ENCODE measurements around the gene FGF3. TPM values are rescaled to one million over a fixed set of nuclear protein-coding genes. Genes with fewer than 3 reads are reported as not detected.

The FGF3 gene
- polyA plus RNA-seq, 1 of the 3 experiments (the other 2 are of a cell fraction), result not detected

GRCh38 chr11:69854713-69855112 is 35.5 kb upstream of the FGF3 start:
- CTCF ChIA-PET, result no interaction called here
- H3F3A ChIP-seq (replicated peaks; ENCODE audit: insufficient read depth), result no peaks in the 10 kb centered on the region

GRCh38 chr11:69852056-69852455 is 32.8 kb upstream of the FGF3 start:
- ChIA-PET POLR2A (no interaction called here), CTCF (no interaction called here)
- H3K9me2 ChIP-seq, result no peaks in the 10 kb centered on the region
- H3K27me3 ChIP-seq (ENCODE audit: insufficient read depth), result no peaks in the 10 kb centered on the region; the same call in 1 of the 2 replicates
- no peak overlapping the region for H3K27ac ChIP-seq (ENCODE audit: low read depth in 2 of 2, low read length in 1 of 2)
- H3K4me2 ChIP-seq, result no peak overlapping the region
- H3K9me3 ChIP-seq, result no peaks in the 10 kb centered on the region; the same call in 1 of the 2 replicates
- no peaks in the 10 kb centered on the region for H4K20me1 ChIP-seq (ENCODE audit: insufficient read depth)
- H3F3A ChIP-seq (replicated peaks; ENCODE audit: insufficient read depth), result no peaks in the 10 kb centered on the region
- no peak overlapping the region for H3K4me3 ChIP-seq (ENCODE audit: low read depth in 2 of 2, low read length in 1 of 2)
- no peaks in the 10 kb centered on the region for H3K79me2 ChIP-seq (ENCODE audit: insufficient read depth)
- no peak overlapping the region for H3K9ac ChIP-seq
- H3K4me1 ChIP-seq (ENCODE audit: control insufficient read depth in 1 of 2, insufficient read depth in 2 of 2, low read depth in 1 of 2, low read length in 1 of 2), result no peaks in the 10 kb centered on the region
- no peak overlapping the region for H2AFZ ChIP-seq (ENCODE audit: low read depth)
- no peak for DNase-seq
- 0% methylated on average over 2 of the region's 2 CpGs for WGBS (ENCODE audit: low lambda C conversion rate)
- no peaks in the 10 kb centered on the region for H3K36me3 ChIP-seq (replicated peaks in 1 of 2; ENCODE audit: control insufficient read depth in 1 of 2, insufficient read depth in 2 of 2, low read length in 1 of 2)
- TF ChIP-seq FOXJ3 (CRISPR knock-in tag; IDR thresholded peaks at IDR 0.05) (no peak), GATA2 (CRISPR knock-in tag; IDR thresholded peaks at IDR 0.05) (no peak), FOSL2 (IDR thresholded peaks at IDR 0.05; ENCODE audit: borderline replicate concordance, low read depth) (no peak), REST (IDR thresholded peaks at IDR 0.05; ENCODE audit: low read depth, low read length) (no peak), PBX3 (IDR thresholded peaks at IDR 0.05) (no peak), EZH2phosphoT487 (IDR thresholded peaks at IDR 0.05; ENCODE audit: borderline replicate concordance, low read depth) (no peak), TEAD4 (IDR thresholded peaks at IDR 0.05; ENCODE audit: borderline replicate concordance, insufficient read depth) (no peak), POLR2AphosphoS5 (IDR thresholded peaks at IDR 0.05; ENCODE audit: low read depth, low read length) (no peak), USF1 (IDR thresholded peaks at IDR 0.05; ENCODE audit: borderline replicate concordance, low read depth) (no peak), RXRA (IDR thresholded peaks at IDR 0.05; ENCODE audit: borderline replicate concordance, low read depth) (no peak), EP300 (IDR thresholded peaks at IDR 0.05; ENCODE audit: borderline replicate concordance in 1 of 2, low read depth in 1 of 2, low read length in 1 of 2) (no peak), JUND (IDR thresholded peaks at IDR 0.05) (no peak), SIN3A (IDR thresholded peaks at IDR 0.05; ENCODE audit: borderline replicate concordance, low read depth, low read length) (no peak), CTCF (IDR thresholded peaks at IDR 0.05) (no peak), MAX (IDR thresholded peaks at IDR 0.05; ENCODE audit: low read depth) (no peak), SMC3 (IDR thresholded peaks at IDR 0.05; ENCODE audit: low read depth, low read length) (no peak)

More at GRCh38 chr11:69854713-69855112, 35.5 kb upstream of the FGF3 start:
- Histone ChIP-seq H3K9me2 (no peaks in the 10 kb centered on the region), H4K20me1 (ENCODE audit: insufficient read depth) (no peaks in the 10 kb centered on the region), H3K9me3 (no peaks in the 10 kb centered on the region; the same call in 1 of the 2 replicates), H3K9ac (no peak overlapping the region), H3K27me3 (ENCODE audit: insufficient read depth) (peaks cover 6% of the 10 kb centered on the region; the same call in 1 of the 2 replicates), H3K4me3 (ENCODE audit: low read depth in 2 of 2, low read length in 1 of 2) (no peak overlapping the region), H3K79me2 (ENCODE audit: insufficient read depth) (no peaks in the 10 kb centered on the region), H3K4me1 (ENCODE audit: control insufficient read depth in 1 of 2, insufficient read depth in 2 of 2, low read depth in 1 of 2, low read length in 1 of 2) (no peaks in the 10 kb centered on the region), H3K36me3 (replicated peaks in 1 of 2; ENCODE audit: control insufficient read depth in 1 of 2, insufficient read depth in 2 of 2, low read length in 1 of 2) (no peaks in the 10 kb centered on the region), H3K27ac (ENCODE audit: low read depth in 2 of 2, low read length in 1 of 2) (no peak overlapping the region), H2AFZ (ENCODE audit: low read depth) (no peak overlapping the region), H3K4me2 (no peak overlapping the region)
- 2% methylated on average over 2 of the region's 2 CpGs for WGBS (ENCODE audit: low lambda C conversion rate)
- TF ChIP-seq PBX3 (IDR thresholded peaks at IDR 0.05) (peak; percentile 12; the same call in 1 of the 2 replicates), JUND (IDR thresholded peaks at IDR 0.05) (peak; percentile 59), YY1 (IDR thresholded peaks at IDR 0.05; ENCODE audit: low read depth) (no peak), FOSL2 (IDR thresholded peaks at IDR 0.05; ENCODE audit: borderline replicate concordance, low read depth) (peak; percentile 66)
- POLR2A ChIA-PET, result no interaction called here
- no peak for DNase-seq
